ENCODE results near the gene PRR18. TPM values are rescaled to one million over a fixed set of nuclear protein-coding genes. Genes with fewer than 3 reads are reported as not detected.

Gene PRR18
- total and polyA plus RNA-seq, 9 of the 15 experiments (the other 6 are each of a cell fraction or from before 2014, with no cell fraction given), result not detected

- peak; percentile 37; the same call in 1 of the 2 replicates for TF ChIP-seq ESRRA (IDR thresholded peaks at IDR 0.05; ENCODE audit: borderline replicate concordance, low read depth)
- TF ChIP-seq RAD21 (CRISPR knock-in tag; conservative IDR thresholded peaks at IDR 0.05 in 1 of 2, IDR thresholded peaks at IDR 0.05 in 1 of 2), result peak; percentile 44 to 70
- no peak for TF ChIP-seq ADNP (tag; IDR thresholded peaks at IDR 0.05)
- no peak for TF ChIP-seq ZNF764 (CRISPR knock-in tag; IDR thresholded peaks at IDR 0.05; ENCODE audit: low read depth)
- TF ChIP-seq, protein P1, sequence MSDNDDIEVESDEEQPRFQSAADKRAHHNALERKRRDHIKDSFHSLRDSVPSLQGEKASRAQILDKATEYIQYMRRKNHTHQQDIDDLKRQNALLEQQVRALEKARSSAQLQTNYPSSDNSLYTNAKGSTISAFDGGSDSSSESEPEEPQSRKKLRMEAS (CRISPR knock-in tag; IDR thresholded peaks at IDR 0.05), result peak; percentile 37; the same call in 1 of the 2 replicates
- no peak for TF ChIP-seq ZNF507 (tag; conservative IDR thresholded peaks at IDR 0.05)
- TF ChIP-seq FOXJ2 (tag; IDR thresholded peaks at IDR 0.05), result no peak
- no peak for TF ChIP-seq BACH1 (tag; IDR thresholded peaks at IDR 0.05)
- TF ChIP-seq ZNF785 (CRISPR knock-in tag; IDR thresholded peaks at IDR 0.05), result no peak
- peak; percentile 78 to 89 (median 82) for TF ChIP-seq CTCF (IDR thresholded peaks at IDR 0.05 in 2 of 3, conservative IDR thresholded peaks at IDR 0.05 in 1 of 3; ENCODE audit: insufficient read depth in 2 of 3, low read depth in 1 of 3, low read length in 3 of 3)
- no peak for TF ChIP-seq STAT5A (IDR thresholded peaks at IDR 0.05; ENCODE audit: borderline replicate concordance, low read length)
- no peak for TF ChIP-seq SAFB (IDR thresholded peaks at IDR 0.05; ENCODE audit: borderline replicate concordance, low read depth, low read length)
- TF ChIP-seq TSC22D4 (tag; IDR thresholded peaks at IDR 0.05), result no peak
- no peak for TF ChIP-seq ILK (tag; IDR thresholded peaks at IDR 0.05; ENCODE audit: borderline replicate concordance, low read depth)
- peak in 1 of 2 experiments; percentile 88; a peak in 2 of 4 replicates for TF ChIP-seq RCOR1 (IDR thresholded peaks at IDR 0.05; ENCODE audit: borderline replicate concordance in 1 of 2, low read depth in 2 of 2, low read length in 2 of 2)
- TF ChIP-seq TGIF2 (CRISPR knock-in tag; IDR thresholded peaks at IDR 0.05), result no peak
- no peak for TF ChIP-seq ZFP91 (CRISPR knock-in tag; IDR thresholded peaks at IDR 0.05)
- TF ChIP-seq ATF1 (CRISPR knock-in tag; IDR thresholded peaks at IDR 0.05), result no peak
- peak; percentile 58; the same call in 1 of the 2 replicates for TF ChIP-seq ATF1 (tag; IDR thresholded peaks at IDR 0.05)
- peak; percentile 94; the same call in 1 of the 2 replicates for TF ChIP-seq SREBF1 (IDR thresholded peaks at IDR 0.05; ENCODE audit: borderline replicate concordance, low read depth, low read length)
- TF ChIP-seq NONO (IDR thresholded peaks at IDR 0.05; ENCODE audit: low read depth in 2 of 2, low read length in 1 of 2), result 0 out of 4 replicates have a peak, but pooled peaks of 1 of the 2 experiments have one; percentile 32
- TF ChIP-seq, protein P2, sequence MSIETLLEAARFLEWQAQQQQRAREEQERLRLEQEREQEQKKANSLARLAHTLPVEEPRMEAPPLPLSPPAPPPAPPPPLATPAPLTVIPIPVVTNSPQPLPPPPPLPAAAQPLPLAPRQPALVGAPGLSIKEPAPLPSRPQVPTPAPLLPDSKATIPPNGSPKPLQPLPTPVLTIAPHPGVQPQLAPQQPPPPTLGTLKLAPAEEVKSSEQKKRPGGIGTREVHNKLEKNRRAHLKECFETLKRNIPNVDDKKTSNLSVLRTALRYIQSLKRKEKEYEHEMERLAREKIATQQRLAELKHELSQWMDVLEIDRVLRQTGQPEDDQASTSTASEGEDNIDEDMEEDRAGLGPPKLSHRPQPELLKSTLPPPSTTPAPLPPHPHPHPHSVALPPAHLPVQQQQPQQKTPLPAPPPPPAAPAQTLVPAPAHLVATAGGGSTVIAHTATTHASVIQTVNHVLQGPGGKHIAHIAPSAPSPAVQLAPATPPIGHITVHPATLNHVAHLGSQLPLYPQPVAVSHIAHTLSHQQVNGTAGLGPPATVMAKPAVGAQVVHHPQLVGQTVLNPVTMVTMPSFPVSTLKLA (conservative IDR thresholded peaks at IDR 0.05), result peak in 1 of 2 experiments; percentile 62; a peak in 3 of 4 replicates
- 0 out of 2 replicates have a peak, but pooled peaks have one; percentile 26 for TF ChIP-seq POLR2AphosphoS5 (IDR thresholded peaks at IDR 0.05; ENCODE audit: control insufficient read depth, insufficient read depth, low read depth, low read length)
- no peak for TF ChIP-seq SPI1 (IDR thresholded peaks at IDR 0.05; ENCODE audit: borderline replicate concordance, low read depth, low read length)
Observed at GRCh38 chr6:166330612-166331011, 22.4 kb upstream of the PRR18 start (continued).

Data from K562 (cell line).